ENCODE data around the gene PDK3. TPM values are rescaled to one million over a fixed set of nuclear protein-coding genes. Genes with fewer than 3 reads are reported as not detected.

PDK3 gene
- total RNA-seq, 2 experiments from 2014 or later = 32.1 to 32.4 TPM

Other genes with a start within 250 kb of the PDK3 start
- gene SUPT20HL2, start 151.2 kb upstream of the PDK3 start, total RNA-seq = not detected
- gene SUPT20HL1, start 104.6 kb upstream of the PDK3 start, total RNA-seq = not detected
- gene PCYT1B, start 182.1 kb downstream of the PDK3 start, total RNA-seq = under 1 TPM; 0.17 to 0.23 TPM
- gene POLA1, start 228.6 kb downstream of the PDK3 start, total RNA-seq = 10 to 100 TPM; 24.0 to 24.3 TPM

Measured in activated naive CD8-positive, alpha-beta T cell treated with anti-CD3 and anti-CD28 coated beads, Interleukin-2, amount 10 ng/mL, durations not matched to agents 7 days and 5 days (primary cell).